HepG2 (cell line): ENCODE data around the gene TMEM165. TPM values are rescaled to one million over a fixed set of nuclear protein-coding genes. Genes with fewer than 3 reads are reported as not detected.
A peak's percentile ranks its signal among the peaks of the same experiment; 100 is the strongest.

Experiments used
- ASH2L ChIP-seq: fragments of 300-600, 200-600 bp; sonication (generic); IDR thresholded peaks from 2 replicates; pipeline ENCODE4 v1.7.0; 2017; ENCODE audit warnings: low read depth, mild to moderate bottlenecking, moderate library complexity, mixed read lengths, low read length; ENCODE audit not compliant: insufficient read length
- CHD2 ChIP-seq: IDR thresholded peaks from 2 replicates; pipeline ENCODE4 v1.6.1; 2011; ENCODE audit warnings: low read depth, low read length, improper control_type of control experiment
- HNRNPH1 ChIP-seq: fragments of 200-400 bp; formaldehyde crosslinking; optimal IDR thresholded peaks from 2 replicates; pipeline ENCODE3; 2017; ENCODE audit warnings: mild to moderate bottlenecking, low read depth, low read length
- HOXA3 ChIP-seq: sonication (generic); formaldehyde crosslinking; IDR thresholded peaks from 2 replicates; pipeline ENCODE4 v1.5.0; 2020; ENCODE audit warnings: missing genetic modification reagents
- MED13 ChIP-seq: sonication (generic); formaldehyde crosslinking; IDR thresholded peaks from 2 replicates; pipeline ENCODE4 v1.5.0; 2020; ENCODE audit warnings: missing genetic modification reagents
- NFIB ChIP-seq: sonication (generic); formaldehyde crosslinking; IDR thresholded peaks from 2 replicates; pipeline ENCODE4 v1.9.0; 2021; ENCODE audit warnings: missing genetic modification reagents, mild to moderate bottlenecking, borderline replicate concordance
- TCF7 ChIP-seq: sonication (generic); IDR thresholded peaks from 2 replicates; pipeline ENCODE4 v1.6.1; 2016; ENCODE audit warnings: antibody characterized with exemption, low read depth
- TRIM24 ChIP-seq: sonication (generic); formaldehyde crosslinking; IDR thresholded peaks from 2 replicates; pipeline ENCODE4 v1.8.0; 2022; ENCODE audit warnings: mild to moderate bottlenecking, missing genetic modification reagents
- ZBTB38 ChIP-seq: sonication (generic); formaldehyde crosslinking; IDR thresholded peaks from 2 replicates; pipeline ENCODE4 v1.5.1; 2020; ENCODE audit warnings: mild to moderate bottlenecking, missing genetic modification reagents
- ZGPAT ChIP-seq: IDR thresholded peaks from 2 replicates; pipeline ENCODE4 v1.6.1; 2016; ENCODE audit warnings: mild to moderate bottlenecking
- ZNF431 ChIP-seq: sonication (generic); formaldehyde crosslinking; IDR thresholded peaks from 2 replicates; pipeline ENCODE4 v1.9.0; 2022; ENCODE audit warnings: missing genetic modification reagents, low read depth, mild to moderate bottlenecking, borderline replicate concordance
- ZNF546 ChIP-seq: sonication (generic); formaldehyde crosslinking; conservative IDR thresholded peaks from 2 replicates; pipeline ENCODE4 v1.8.1; 2023; ENCODE audit warnings: mild to moderate bottlenecking, missing genetic modification reagents
- ZNF552 ChIP-seq: sonication (generic); formaldehyde crosslinking; IDR thresholded peaks from 2 replicates; pipeline ENCODE4 v1.9.0; 2022; ENCODE audit warnings: missing genetic modification reagents, mild to moderate bottlenecking, borderline replicate concordance
- ZNF724P ChIP-seq: sonication (generic); formaldehyde crosslinking; IDR thresholded peaks from 2 replicates; pipeline ENCODE4 v1.8.0; 2022; ENCODE audit warnings: missing genetic modification reagents, borderline replicate concordance
- polyA plus RNA-seq, 8 experiments: library from polyadenylated mRNA; depleted of rRNA in 3 of 8; stranded (reverse) in 7 of 8; unstranded in 1 of 8; fragments of >200 nt; fragmentation: Illumina TruSeq in 4 of 8; extraction: Trizol in 4 of 8; gene quantifications; 2 replicates each; pipeline versions ENCODE4 v1.2.1 to v1.2.3, GENCODE V29; 2011 to 2016; ENCODE audit warnings: low read depth in 4 of 8, missing spikeins in 1 of 8, mixed read lengths in 1 of 8; ENCODE audit not compliant: insufficient read depth in 1 of 8
- total RNA-seq, 5 experiments: library from RNA; depleted of rRNA; stranded (reverse); fragments of >200 nt; fragmentation: Illumina TruSeq; extraction: Trizol; gene quantifications; 2 replicates each; pipeline ENCODE4 v1.2.3, GENCODE V29; 2016; ENCODE audit warnings: low read depth in 1 of 5

TMEM165 gene
- total and polyA plus RNA-seq, 2 of the 13 experiments (the other 11 are each of a cell fraction or from before 2014, with no cell fraction given): 54.6 to 103 TPM

GRCh38 chr4:55396308-55397125 is 760 bp downstream of the TMEM165 start (continued):
- TF ChIP-seq ZBTB38 (CRISPR knock-in tag) (no peak), CHD2 (no peak), ZNF431 (CRISPR knock-in tag) (no peak; the same call in 1 of the 2 replicates), ZNF546 (CRISPR knock-in tag) (0 out of 2 replicates have a peak, but pooled peaks have one; percentile 18), MED13 (0 out of 2 replicates have a peak, but pooled peaks have one; percentile 3), ZNF552 (CRISPR knock-in tag) (no peak), ASH2L (no peak), NFIB (CRISPR knock-in tag) (no peak), ZGPAT (no peak), TCF7 (peak; percentile 19; the same call in 1 of the 2 replicates), TRIM24 (CRISPR knock-in tag) (no peak), HOXA3 (CRISPR knock-in tag) (no peak), ZNF724P (no peak), HNRNPH1 (no peak)
